ENCODE measurements around the gene WFDC5.

Gene WFDC5

DNA sequence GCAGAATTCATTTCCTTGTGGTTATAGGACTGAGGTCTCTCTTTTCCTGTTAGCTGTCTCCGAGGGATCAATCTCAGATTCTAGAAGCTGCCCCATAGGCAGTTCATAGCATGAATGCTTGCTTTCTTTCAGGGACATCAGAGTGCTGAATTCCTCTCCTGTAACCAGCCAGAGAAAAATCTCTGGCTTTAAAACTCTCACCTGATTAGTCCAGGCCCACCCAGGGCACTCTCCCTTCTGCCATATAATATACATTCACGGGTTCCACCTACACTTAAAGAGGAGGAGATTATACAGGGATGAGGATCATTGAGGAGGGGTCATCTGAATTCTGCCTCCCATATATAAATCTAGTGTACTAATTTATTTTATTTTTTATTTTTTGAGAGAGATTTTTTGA is 11.9 kb downstream of the WFDC5 start:
- TF ChIP-seq ZFX (IDR thresholded peaks at IDR 0.05), result no peak
- no peak for TF ChIP-seq CTCF (conservative IDR thresholded peaks at IDR 0.05)
- no peak overlapping the region for H3K27ac ChIP-seq

DNA sequence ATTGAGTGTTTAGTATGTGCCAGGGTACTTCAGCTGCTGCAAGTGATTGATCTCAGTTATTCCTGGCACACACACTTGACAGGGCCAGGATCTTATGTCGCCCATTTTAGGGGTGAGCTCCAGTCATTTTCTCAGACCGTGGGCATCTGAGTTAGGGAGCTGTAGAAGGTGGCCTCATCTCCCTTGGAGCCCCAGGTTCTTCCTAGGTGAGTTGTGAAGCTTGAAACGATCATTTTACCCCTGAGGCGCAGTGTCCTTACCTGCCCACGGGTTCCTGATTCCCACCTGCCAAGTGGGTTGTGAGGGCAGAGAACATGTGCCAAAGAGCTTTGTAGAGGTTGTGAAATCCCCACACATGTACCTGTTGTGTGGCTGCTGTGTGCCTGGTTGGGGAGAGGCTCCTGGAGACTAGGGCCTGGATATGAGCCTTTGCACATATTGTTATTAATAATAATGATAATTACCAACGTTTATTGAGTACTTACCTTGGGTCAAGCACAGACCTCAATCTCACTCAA is 13.6 kb downstream of the WFDC5 start:
- no peak for TF ChIP-seq CTCF (conservative IDR thresholded peaks at IDR 0.05)
- TF ChIP-seq ZFX (IDR thresholded peaks at IDR 0.05), result no peak
- no peak overlapping the region for H3K27ac ChIP-seq

- TF ChIP-seq CTCF (conservative IDR thresholded peaks at IDR 0.05), result no peak
- no peak for TF ChIP-seq ZFX (IDR thresholded peaks at IDR 0.05)
- H3K27ac ChIP-seq, result no peak within 1 kb of the TSS
Measured at GRCh38 chr20:45100563-45101245, 14.3 kb downstream of the WFDC5 start, which contains the start of gene KCNS1. Gene KCNS1 (minus strand): TSS chr20:45101127. CDS start chr20:45099236, 1,891 bp downstream.

GRCh38 chr20:45098103-45098773 is 16.7 kb downstream of the WFDC5 start:
- no peak overlapping the region for H3K27ac ChIP-seq
- TF ChIP-seq CTCF (conservative IDR thresholded peaks at IDR 0.05) (no peak; the same call in 1 of the 2 replicates), ZFX (IDR thresholded peaks at IDR 0.05) (no peak)

DNA sequence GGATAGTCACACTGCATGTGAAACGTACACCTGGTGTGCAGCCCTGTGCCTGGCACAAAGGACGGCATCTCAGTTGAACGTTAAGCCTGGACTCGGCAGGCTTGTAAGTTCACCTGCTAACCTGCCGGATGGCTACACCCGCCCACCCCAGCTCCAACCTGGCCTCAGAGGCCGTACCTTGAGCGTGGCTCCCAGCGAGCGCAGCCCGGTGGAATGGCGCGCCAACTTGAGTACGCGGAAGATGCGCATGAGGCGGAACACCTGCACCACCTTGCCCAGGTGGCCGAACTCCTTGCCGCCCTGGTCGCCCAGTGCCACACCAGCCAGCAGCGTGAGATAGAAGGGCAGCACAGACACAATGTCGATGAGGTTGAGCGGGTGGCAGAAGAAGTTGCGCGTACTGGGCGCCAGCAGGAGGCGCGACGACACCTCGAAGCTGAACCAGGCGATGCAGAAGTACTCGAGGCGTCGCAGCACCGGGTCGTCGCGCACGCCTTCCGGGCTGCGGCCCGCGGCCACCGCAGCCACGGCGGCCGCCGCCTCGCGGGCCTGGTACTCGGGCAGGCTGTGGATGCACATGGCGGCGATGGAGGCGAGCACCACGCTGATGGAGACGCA is 17.4 kb downstream of the WFDC5 start:
- TF ChIP-seq ZFX (IDR thresholded peaks at IDR 0.05) (no peak), CTCF (conservative IDR thresholded peaks at IDR 0.05) (no peak)
- no peak overlapping the region for H3K27ac ChIP-seq

DNA sequence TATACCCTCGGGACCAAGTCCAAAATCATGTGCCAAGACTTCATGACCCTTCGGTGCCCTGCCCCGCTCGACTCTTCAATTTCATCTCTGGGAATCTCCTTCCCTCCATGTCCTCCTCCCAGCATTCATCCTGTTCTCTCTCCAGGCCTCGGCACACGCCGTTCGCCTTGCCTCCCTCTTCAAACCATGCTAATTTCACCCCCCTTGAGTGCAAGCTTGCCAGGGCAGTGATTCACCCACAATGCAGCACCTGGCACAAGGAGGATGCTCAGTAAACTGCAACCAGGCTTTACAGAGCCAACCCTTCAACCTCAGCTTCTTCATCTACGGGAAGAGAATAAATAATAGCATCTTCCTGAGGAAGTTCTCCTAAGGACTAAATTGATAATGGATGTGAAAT is 18.2 kb downstream of the WFDC5 start:
- no peak overlapping the region for H3K27ac ChIP-seq
- TF ChIP-seq ZFX (IDR thresholded peaks at IDR 0.05), result no peak
- no peak for TF ChIP-seq CTCF (conservative IDR thresholded peaks at IDR 0.05)

- TF ChIP-seq CTCF (conservative IDR thresholded peaks at IDR 0.05), result peak; percentile 93
- TF ChIP-seq ZFX (IDR thresholded peaks at IDR 0.05), result no peak
- H3K27ac ChIP-seq, result no peak overlapping the region
Measured at GRCh38 chr20:45095805-45096238, 19.2 kb downstream of the WFDC5 start.

Data from C4-2B (cell line).